Esophagus muscularis mucosa (tissue), 4 donors: ENCODE measurements around the gene ERI2. TPM values are rescaled to one million over a fixed set of nuclear protein-coding genes. Genes with fewer than 3 reads are reported as not detected.

Source experiments
- DNase-seq: peaks from one replicate; pipeline ENCODE4 v3.0.0-alpha.2; 2017; ENCODE audit errors: extremely low spot score
- H3K27ac ChIP-seq, 4 donors: fragments of 200-600 bp; sonication (generic); replicated peaks in 1 of 4; 1 replicate in 3 of 4; 2 replicates in 1 of 4; pipeline ENCODE4 v1.5.1; 2016 to 2019; ENCODE audit warnings: mild to moderate bottlenecking in 1 of 4
- H3K27me3 ChIP-seq, 4 donors: fragments of 200-600 bp; sonication (generic); one replicate each; pipeline versions ENCODE4 v1.5.1 to v1.6.0; 2016 to 2019
- H3K36me3 ChIP-seq, 4 donors: fragments of 200-600 bp; sonication (generic); one replicate each; pipeline ENCODE4 v1.5.1; 2016 to 2019
- H3K4me1 ChIP-seq, 4 donors: fragments of 200-600 bp; sonication (generic); one replicate each; pipeline ENCODE4 v1.5.1; 2016 to 2019
- H3K4me3 ChIP-seq, 4 donors: fragments of 200-600 bp; sonication (generic); 1 replicate in 2 of 4; 2 replicates in 2 of 4; pipeline ENCODE4 v1.5.1; 2016 to 2019; ENCODE audit warnings: mild to moderate bottlenecking in 4 of 4, moderate library complexity in 1 of 4
- H3K9me3 ChIP-seq, 4 donors: fragments of 200-600 bp; sonication (generic); 1 replicate in 3 of 4; 2 replicates in 1 of 4; pipeline ENCODE4 v1.5.1; 2016 to 2019
- EP300 ChIP-seq: sonication (generic); formaldehyde crosslinking; IDR thresholded peaks from one replicate; pipeline ENCODE4 v1.6.1; 2017; ENCODE audit warnings: antibody characterized with exemption
- POLR2A ChIP-seq: fragments of 450-650 bp; IDR thresholded peaks from one replicate; pipeline ENCODE4 v1.6.1; 2017; ENCODE audit warnings: antibody characterized with exemption, moderate library complexity, mild to moderate bottlenecking, low read depth
- POLR2AphosphoS5 ChIP-seq, 2 donors: sonication (generic); formaldehyde crosslinking; IDR thresholded peaks; one replicate each; pipeline ENCODE4 v1.6.1; 2017; ENCODE audit warnings: antibody characterized with exemption in 2 of 2
- WGBS: methylation state at CpG from one replicate; pipeline ENCODE4 v1.1.5; 2018; 5-methylcytosine and 5-hydroxymethylcytosine counted together
- intact Hi-C: fragments of 100-400 bp; cut with DNase I; formaldehyde crosslinking; loops from one replicate; pipeline ENCODE4 v1.15.1; 2023
- total RNA-seq, 4 donors: library from RNA; depleted of rRNA; stranded (reverse); fragments of >200 nt; gene quantifications; one replicate each; pipeline versions ENCODE4 v1.1.0 to v1.2.1, GENCODE V29; 2016
- TF ChIP-seq, protein P1 (sequence below), 3 experiments: fragments of 200-600 bp in 2 of 3; fragments of 450-650 bp in 1 of 3; sonication (generic) in 2 of 3; IDR thresholded peaks; one replicate each; pipeline ENCODE4 v1.5.1; 2017 to 2019; ENCODE audit warnings: antibody characterized with exemption in 3 of 3, mild to moderate bottlenecking in 2 of 3, moderate library complexity in 1 of 3

Gene ERI2
- total RNA-seq, 4 donors from 2014 or later = 8.3 to 21.2 (median 13.6) TPM

DNA sequence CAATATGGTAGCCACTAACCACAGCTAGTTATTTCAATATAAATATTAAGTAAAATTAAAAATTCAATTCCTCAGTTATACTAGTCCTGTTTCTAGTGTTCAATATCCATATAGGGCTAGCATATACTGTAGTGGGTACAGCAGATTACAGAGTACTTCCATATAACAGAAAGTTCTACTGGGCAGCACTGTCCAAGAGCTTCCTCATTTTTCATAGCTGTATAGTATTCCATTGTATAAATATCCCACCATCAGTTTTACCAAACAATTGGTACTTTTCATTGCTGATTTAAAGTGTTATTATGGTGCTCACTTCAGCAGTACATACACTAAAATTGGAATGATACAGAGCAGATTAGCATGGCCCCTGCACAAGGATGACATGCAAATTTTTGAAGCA, 22.1 kb downstream of the ERI2 start:
- Histone ChIP-seq H3K27ac (no peak overlapping the region), H3K4me3 (no peak overlapping the region), H3K9me3 (no peaks in the 10 kb centered on the region), H3K4me1 (no peaks in the 10 kb centered on the region), H3K36me3 (peaks cover 0 to 9% (median 0%) of the 10 kb centered on the region in 4 donors), H3K27me3 (no peaks in the 10 kb centered on the region)
- intact Hi-C loops = no loop called here
- no peak for TF ChIP-seq POLR2AphosphoS5 (IDR thresholded peaks at IDR 0.05)
- TF ChIP-seq EP300 = no peak
- no peak for TF ChIP-seq POLR2A
- TF ChIP-seq, protein P1, sequence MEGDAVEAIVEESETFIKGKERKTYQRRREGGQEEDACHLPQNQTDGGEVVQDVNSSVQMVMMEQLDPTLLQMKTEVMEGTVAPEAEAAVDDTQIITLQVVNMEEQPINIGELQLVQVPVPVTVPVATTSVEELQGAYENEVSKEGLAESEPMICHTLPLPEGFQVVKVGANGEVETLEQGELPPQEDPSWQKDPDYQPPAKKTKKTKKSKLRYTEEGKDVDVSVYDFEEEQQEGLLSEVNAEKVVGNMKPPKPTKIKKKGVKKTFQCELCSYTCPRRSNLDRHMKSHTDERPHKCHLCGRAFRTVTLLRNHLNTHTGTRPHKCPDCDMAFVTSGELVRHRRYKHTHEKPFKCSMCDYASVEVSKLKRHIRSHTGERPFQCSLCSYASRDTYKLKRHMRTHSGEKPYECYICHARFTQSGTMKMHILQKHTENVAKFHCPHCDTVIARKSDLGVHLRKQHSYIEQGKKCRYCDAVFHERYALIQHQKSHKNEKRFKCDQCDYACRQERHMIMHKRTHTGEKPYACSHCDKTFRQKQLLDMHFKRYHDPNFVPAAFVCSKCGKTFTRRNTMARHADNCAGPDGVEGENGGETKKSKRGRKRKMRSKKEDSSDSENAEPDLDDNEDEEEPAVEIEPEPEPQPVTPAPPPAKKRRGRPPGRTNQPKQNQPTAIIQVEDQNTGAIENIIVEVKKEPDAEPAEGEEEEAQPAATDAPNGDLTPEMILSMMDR (IDR thresholded peaks at IDR 0.05) = no peak
- DNase-seq = no peak

DNA sequence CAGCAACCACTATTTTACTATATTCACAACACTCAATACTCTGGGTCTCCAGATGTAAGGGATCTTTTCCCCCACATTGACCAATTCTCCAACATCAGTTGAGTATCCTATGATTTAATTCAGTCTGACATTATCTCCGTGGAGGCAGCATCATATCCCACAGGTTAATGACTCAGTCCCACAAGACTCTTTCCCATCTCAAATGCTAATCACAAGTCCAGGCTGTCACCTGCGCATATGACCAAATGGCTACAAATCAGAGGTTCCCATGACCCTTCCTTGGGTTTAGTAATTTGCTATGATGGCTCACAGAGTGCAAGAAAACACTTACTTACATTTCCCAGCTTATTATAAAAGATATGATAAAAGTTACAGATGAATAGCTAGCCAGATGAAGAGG, 23.8 kb downstream of the ERI2 start:
- TF ChIP-seq POLR2A = no peak
- TF ChIP-seq EP300 = no peak
- TF ChIP-seq POLR2AphosphoS5 (IDR thresholded peaks at IDR 0.05) = no peak
- TF ChIP-seq, protein P1 (IDR thresholded peaks at IDR 0.05) = no peak
- Histone ChIP-seq H3K27me3 (no peaks in the 10 kb centered on the region), H3K9me3 (no peaks in the 10 kb centered on the region), H3K27ac (no peak overlapping the region), H3K4me1 (no peaks in the 10 kb centered on the region), H3K36me3 (peaks cover 0 to 19% (median 0%) of the 10 kb centered on the region in 4 donors), H3K4me3 (no peak overlapping the region)
- peak; percentile 3 for DNase-seq
- intact Hi-C loops = no loop called here
- 91% methylated on average over 2 of the region's 2 CpGs for WGBS

DNA sequence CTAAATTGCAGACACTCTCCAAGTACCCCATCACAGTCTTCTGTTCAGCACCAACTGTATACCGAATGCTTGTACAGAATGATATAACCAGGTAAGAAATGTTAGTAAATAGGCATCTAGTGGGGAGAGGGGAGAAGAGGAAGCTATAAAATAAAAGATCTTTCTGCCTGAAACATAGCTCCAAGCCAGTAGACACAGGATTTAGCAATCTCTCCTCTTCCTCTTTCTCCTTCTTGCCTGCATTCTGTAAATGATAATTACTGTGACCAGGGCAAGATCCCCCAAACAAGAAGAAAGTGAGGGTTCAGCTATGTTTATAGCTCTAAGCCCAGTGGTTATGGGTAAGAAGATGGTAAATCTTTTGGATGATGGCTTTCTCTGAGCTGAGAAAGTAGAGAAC, 24.6 kb downstream of the ERI2 start:
- intact Hi-C loops = no loop called here
- no peaks in the 10 kb centered on the region for H3K4me1 ChIP-seq
- TF ChIP-seq, protein P1 (IDR thresholded peaks at IDR 0.05) = no peak
- TF ChIP-seq POLR2AphosphoS5 (IDR thresholded peaks at IDR 0.05) = no peak
- no peak for TF ChIP-seq POLR2A
- no peak for TF ChIP-seq EP300
- no peaks in the 10 kb centered on the region for H3K27me3 ChIP-seq
- H3K9me3 ChIP-seq = no peaks in the 10 kb centered on the region
- no peak overlapping the region for H3K4me3 ChIP-seq
- H3K36me3 ChIP-seq = peaks cover 0 to 21% (median 0%) of the 10 kb centered on the region in 4 donors
- WGBS = 67% methylated on average over 1 of the region's 1 CpG
- peak; percentile 8 for DNase-seq
- H3K27ac ChIP-seq = no peak overlapping the region

DNA sequence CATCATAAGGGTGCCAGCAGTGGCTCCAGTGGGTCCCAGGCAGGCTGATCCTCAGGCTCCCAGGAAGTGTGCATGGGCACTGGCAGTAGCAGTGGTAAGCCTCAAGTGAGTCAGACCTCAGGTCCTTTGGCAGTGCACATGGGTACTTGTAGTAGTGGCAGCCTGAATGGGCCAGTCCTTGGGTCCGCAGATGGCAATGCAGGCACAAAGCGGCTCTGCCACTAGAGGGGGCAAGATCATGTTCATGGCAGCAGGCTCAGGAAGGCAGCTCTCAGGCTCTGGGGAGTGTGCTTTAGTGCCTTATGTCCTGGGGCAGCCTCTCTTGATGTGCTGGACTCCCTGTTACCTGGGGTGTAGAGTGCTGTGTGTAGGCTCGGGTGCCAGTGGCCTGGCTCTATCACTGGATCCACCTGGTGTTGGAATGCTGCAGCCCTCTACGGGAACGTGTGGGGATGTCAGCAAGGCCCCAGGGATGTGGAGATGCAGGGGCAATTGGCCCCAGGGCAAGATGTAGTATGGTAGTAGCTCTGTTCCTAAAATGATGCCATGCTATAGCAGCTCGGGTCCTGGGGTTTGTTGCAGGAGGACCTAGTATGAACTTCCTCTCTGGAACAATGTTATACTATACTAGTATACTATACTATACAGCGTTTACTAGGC, 31.4 kb downstream of the ERI2 start:
- H3K27ac ChIP-seq = no peak overlapping the region
- H3K4me3 ChIP-seq = no peak overlapping the region
- 79% methylated on average over 5 of the region's 7 CpGs for WGBS
- TF ChIP-seq EP300 (no peak), POLR2A (no peak)
- TF ChIP-seq, protein P1 (IDR thresholded peaks at IDR 0.05) = peak in 1 of 3 experiments; percentile 42
- H3K36me3 ChIP-seq = peaks cover 0 to 14% (median 0%) of the 10 kb centered on the region in 4 donors
- no peaks in the 10 kb centered on the region for H3K9me3 ChIP-seq
- intact Hi-C loops = no loop called here
- H3K4me1 ChIP-seq = no peaks in the 10 kb centered on the region
- H3K27me3 ChIP-seq = no peaks in the 10 kb centered on the region
- DNase-seq = peak; percentile 90

DNA sequence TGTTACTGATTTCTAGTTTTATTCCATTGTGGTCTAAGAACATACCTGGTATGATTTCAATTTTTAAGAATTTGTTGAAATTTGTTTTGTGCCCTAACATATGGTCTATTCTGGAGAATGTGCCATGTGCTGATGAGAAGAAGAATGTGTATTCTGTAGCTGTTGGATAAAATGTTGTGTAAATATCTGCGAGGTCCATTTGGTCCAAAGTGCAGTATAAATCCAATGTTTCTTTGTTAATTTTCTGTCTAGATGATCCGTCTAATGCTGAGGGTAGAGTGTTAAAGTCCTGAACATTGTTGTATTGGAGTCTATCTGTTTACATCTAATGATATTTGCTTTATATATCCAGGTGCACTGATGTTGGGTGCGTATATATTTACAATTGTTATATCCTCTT, 32.6 kb downstream of the ERI2 start:
- intact Hi-C loops = no loop called here
- TF ChIP-seq EP300 = no peak
- no peak for TF ChIP-seq POLR2AphosphoS5 (IDR thresholded peaks at IDR 0.05)
- TF ChIP-seq POLR2A = no peak
- TF ChIP-seq, protein P1 (IDR thresholded peaks at IDR 0.05) = no peak
- no peaks in the 10 kb centered on the region for H3K27me3 ChIP-seq
- no peaks in the 10 kb centered on the region for H3K4me1 ChIP-seq
- WGBS = 88% methylated on average over 3 of the region's 3 CpGs
- H3K27ac ChIP-seq = no peak overlapping the region
- H3K4me3 ChIP-seq = no peak overlapping the region
- peaks cover 0 to 8% (median 0%) of the 10 kb centered on the region in 4 donors for H3K36me3 ChIP-seq
- H3K9me3 ChIP-seq = no peaks in the 10 kb centered on the region
- DNase-seq = no peak
